Adrenal gland (tissue), 5 donors: ENCODE measurements around the gene FAF1.

Experiments
- POLR2A ChIP-seq, 2 donors: fragments of 450-650 bp; IDR thresholded peaks; one replicate each; pipeline ENCODE4 v1.6.1; 2017; ENCODE audit warnings: antibody characterized with exemption in 2 of 2, mild to moderate bottlenecking in 2 of 2, moderate library complexity in 1 of 2
- TF ChIP-seq, protein P1 (sequence below), 6 experiments: fragments of 450-650 bp in 4 of 6; fragments of 200-600 bp in 2 of 6; sonication (generic) in 1 of 6; IDR thresholded peaks; 1 replicate in 5 of 6; 2 replicates in 1 of 6; pipeline versions ENCODE4 v1.5.1 to v1.8.0; 2016 to 2021; ENCODE audit warnings: antibody characterized with exemption in 6 of 6, mild to moderate bottlenecking in 2 of 6, moderate library complexity in 1 of 6
- donor health status: DM: no; HTN: no; CAD: no.

DNA sequence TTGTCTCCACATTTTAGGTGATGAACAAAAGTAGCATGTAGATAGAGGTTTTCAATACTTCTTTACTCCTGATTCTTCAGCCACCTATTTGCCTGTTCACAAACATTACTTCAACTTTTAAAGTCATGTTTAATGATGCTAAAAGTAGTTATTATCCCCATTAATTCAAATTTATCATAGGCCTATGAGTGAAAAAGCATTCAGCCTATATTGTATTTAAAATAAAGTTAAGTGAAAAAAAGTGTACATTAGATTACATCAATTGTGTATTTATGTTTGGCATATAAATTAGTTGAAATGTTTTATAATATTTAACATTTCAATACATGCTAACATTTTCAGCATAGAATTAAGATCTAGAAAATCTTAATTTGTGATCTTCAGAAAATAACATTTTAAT is 20.4 kb upstream of the FAF1 start:
- TF ChIP-seq, protein P1, sequence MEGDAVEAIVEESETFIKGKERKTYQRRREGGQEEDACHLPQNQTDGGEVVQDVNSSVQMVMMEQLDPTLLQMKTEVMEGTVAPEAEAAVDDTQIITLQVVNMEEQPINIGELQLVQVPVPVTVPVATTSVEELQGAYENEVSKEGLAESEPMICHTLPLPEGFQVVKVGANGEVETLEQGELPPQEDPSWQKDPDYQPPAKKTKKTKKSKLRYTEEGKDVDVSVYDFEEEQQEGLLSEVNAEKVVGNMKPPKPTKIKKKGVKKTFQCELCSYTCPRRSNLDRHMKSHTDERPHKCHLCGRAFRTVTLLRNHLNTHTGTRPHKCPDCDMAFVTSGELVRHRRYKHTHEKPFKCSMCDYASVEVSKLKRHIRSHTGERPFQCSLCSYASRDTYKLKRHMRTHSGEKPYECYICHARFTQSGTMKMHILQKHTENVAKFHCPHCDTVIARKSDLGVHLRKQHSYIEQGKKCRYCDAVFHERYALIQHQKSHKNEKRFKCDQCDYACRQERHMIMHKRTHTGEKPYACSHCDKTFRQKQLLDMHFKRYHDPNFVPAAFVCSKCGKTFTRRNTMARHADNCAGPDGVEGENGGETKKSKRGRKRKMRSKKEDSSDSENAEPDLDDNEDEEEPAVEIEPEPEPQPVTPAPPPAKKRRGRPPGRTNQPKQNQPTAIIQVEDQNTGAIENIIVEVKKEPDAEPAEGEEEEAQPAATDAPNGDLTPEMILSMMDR (IDR thresholded peaks at IDR 0.05): no peak
- TF ChIP-seq POLR2A (IDR thresholded peaks at IDR 0.05): no peak
